ENCODE results near the gene REM2.

Gene REM2

DNA sequence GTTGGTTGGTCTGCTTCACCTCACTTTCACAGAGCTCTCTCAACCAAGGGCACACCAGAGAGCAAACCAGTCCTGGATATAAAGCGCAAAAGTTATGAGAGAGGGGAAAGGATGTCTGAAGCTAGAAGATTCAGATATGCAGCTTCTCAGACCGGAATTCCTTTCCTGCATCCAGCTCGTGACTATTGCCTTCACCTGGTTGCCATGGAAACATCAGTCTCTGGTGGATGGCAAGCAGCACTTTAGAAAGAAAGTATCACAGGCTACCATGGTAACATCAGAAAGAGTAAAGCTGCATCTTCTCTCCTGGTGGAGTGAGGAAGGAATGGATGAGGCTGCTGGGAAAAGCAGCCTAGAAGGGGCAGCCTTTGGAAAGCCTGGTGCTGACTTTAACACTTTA lies 13.7 kb downstream of the REM2 start:
- no peaks in the 10 kb centered on the region for H3F3A ChIP-seq (ENCODE audit: insufficient read depth, low read length)
- TF ChIP-seq, protein P1, sequence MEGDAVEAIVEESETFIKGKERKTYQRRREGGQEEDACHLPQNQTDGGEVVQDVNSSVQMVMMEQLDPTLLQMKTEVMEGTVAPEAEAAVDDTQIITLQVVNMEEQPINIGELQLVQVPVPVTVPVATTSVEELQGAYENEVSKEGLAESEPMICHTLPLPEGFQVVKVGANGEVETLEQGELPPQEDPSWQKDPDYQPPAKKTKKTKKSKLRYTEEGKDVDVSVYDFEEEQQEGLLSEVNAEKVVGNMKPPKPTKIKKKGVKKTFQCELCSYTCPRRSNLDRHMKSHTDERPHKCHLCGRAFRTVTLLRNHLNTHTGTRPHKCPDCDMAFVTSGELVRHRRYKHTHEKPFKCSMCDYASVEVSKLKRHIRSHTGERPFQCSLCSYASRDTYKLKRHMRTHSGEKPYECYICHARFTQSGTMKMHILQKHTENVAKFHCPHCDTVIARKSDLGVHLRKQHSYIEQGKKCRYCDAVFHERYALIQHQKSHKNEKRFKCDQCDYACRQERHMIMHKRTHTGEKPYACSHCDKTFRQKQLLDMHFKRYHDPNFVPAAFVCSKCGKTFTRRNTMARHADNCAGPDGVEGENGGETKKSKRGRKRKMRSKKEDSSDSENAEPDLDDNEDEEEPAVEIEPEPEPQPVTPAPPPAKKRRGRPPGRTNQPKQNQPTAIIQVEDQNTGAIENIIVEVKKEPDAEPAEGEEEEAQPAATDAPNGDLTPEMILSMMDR (IDR thresholded peaks at IDR 0.05; ENCODE audit: low read length): no peak
- TF ChIP-seq EZH2phosphoT487 (IDR thresholded peaks at IDR 0.05; ENCODE audit: low read length) (no peak), EZH2 (optimal IDR thresholded peaks at IDR 0.05; ENCODE audit: low read depth, low read length) (no peak)
- H3K4me2 ChIP-seq (ENCODE audit: low read depth, low read length): no peak overlapping the region
- H3K27me3 ChIP-seq (replicated peaks; ENCODE audit: insufficient read depth, low read length): no peaks in the 10 kb centered on the region
- H3K36me3 ChIP-seq (replicated peaks; ENCODE audit: insufficient read depth, low read length): no peaks in the 10 kb centered on the region
- no peaks in the 10 kb centered on the region for H3K9me2 ChIP-seq (replicated peaks; ENCODE audit: insufficient read depth, low read length)
- H3K4me3 ChIP-seq (ENCODE audit: low read length): no peak overlapping the region
- no peaks in the 10 kb centered on the region for H3K79me2 ChIP-seq (ENCODE audit: low read length)
- H3K9me3 ChIP-seq (replicated peaks; ENCODE audit: insufficient read depth, low read length): no peaks in the 10 kb centered on the region
- H4K20me1 ChIP-seq (ENCODE audit: insufficient read depth, low read length): no peaks in the 10 kb centered on the region
- no peak overlapping the region for H3K9ac ChIP-seq (ENCODE audit: low read length)
- no peak overlapping the region for H2AFZ ChIP-seq (ENCODE audit: low read length)
- no peak for DNase-seq
- H3K4me1 ChIP-seq (ENCODE audit: low read length): no peaks in the 10 kb centered on the region
- no peak overlapping the region for H3K27ac ChIP-seq (ENCODE audit: low read length)

DNA sequence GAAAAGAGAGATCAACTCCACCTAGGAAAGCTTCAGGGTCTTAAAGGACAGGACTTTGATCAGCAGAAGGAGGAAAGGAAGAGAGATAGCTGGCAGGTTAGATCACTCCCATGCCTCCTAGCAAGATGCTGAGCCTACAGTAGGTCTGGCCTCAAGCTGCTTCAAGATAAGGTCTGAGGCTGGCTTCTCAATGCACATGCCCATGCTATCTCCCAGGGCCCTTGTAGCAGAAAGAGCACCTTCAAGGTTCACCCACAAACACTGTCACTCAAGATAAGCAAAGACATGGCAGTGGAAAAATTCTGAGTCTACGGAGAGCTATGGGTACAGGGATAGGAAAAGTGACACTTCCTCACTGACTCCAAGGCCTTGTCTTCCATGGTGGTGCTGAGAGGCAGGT lies 14.3 kb downstream of the REM2 start:
- no peak overlapping the region for H3K4me2 ChIP-seq (ENCODE audit: low read depth, low read length)
- no peak overlapping the region for H2AFZ ChIP-seq (ENCODE audit: low read length)
- H3F3A ChIP-seq (ENCODE audit: insufficient read depth, low read length): no peaks in the 10 kb centered on the region
- no peak overlapping the region for H3K27ac ChIP-seq (ENCODE audit: low read length)
- no peak for DNase-seq
- H3K9ac ChIP-seq (ENCODE audit: low read length): no peak overlapping the region
- H3K36me3 ChIP-seq (replicated peaks; ENCODE audit: insufficient read depth, low read length): no peaks in the 10 kb centered on the region
- H3K9me3 ChIP-seq (replicated peaks; ENCODE audit: insufficient read depth, low read length): no peaks in the 10 kb centered on the region
- H3K9me2 ChIP-seq (replicated peaks; ENCODE audit: insufficient read depth, low read length): no peaks in the 10 kb centered on the region
- no peak for TF ChIP-seq EZH2phosphoT487 (IDR thresholded peaks at IDR 0.05; ENCODE audit: low read length)
- TF ChIP-seq EZH2 (optimal IDR thresholded peaks at IDR 0.05; ENCODE audit: low read depth, low read length): no peak
- TF ChIP-seq, protein P1 (IDR thresholded peaks at IDR 0.05; ENCODE audit: low read length): no peak
- H3K27me3 ChIP-seq (replicated peaks; ENCODE audit: insufficient read depth, low read length): no peaks in the 10 kb centered on the region
- no peaks in the 10 kb centered on the region for H3K79me2 ChIP-seq (ENCODE audit: low read length)
- no peaks in the 10 kb centered on the region for H4K20me1 ChIP-seq (ENCODE audit: insufficient read depth, low read length)
- no peak overlapping the region for H3K4me3 ChIP-seq (ENCODE audit: low read length)
- H3K4me1 ChIP-seq (ENCODE audit: low read length): no peaks in the 10 kb centered on the region

DNA sequence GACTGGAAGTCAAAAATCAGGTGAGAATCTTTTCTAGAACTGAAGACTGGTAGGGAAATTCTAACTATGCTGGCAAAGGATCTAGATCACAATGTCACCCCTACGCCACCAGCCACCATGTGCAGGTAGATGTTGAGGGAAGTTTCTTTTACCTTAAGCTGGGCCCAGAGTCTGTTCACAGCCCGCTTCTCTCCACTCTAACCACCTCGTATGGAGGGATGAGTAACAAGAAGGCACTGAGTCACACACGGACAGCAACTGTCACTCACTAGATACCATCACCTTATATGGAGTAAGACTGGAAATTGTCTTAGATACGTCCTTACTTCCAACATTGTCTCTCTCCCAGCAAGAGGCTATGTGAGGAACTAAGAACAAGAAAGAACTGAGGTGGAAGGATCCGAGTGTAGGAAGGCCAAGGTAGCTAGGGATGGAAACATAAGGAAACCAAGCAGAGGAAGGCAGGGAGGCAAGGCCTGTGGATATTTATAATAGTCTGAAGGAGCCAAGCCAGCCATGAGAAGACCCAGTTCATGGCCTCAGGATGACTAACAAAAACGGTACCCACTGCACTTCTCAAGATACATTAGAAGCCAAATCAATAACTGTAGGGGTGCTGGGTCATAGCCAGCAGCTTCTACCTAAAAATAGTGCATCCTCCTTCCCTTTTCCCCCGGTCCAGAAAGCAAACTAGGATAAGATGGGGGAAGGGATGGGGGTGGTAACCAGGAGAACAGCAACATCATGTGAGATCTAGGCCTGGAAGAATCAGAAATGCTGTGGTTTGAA lies 15.5 kb downstream of the REM2 start:
- no peak overlapping the region for H2AFZ ChIP-seq (ENCODE audit: low read length)
- no peaks in the 10 kb centered on the region for H3K9me3 ChIP-seq (replicated peaks; ENCODE audit: insufficient read depth, low read length)
- TF ChIP-seq EZH2 (optimal IDR thresholded peaks at IDR 0.05; ENCODE audit: low read depth, low read length): no peak
- H3F3A ChIP-seq (ENCODE audit: insufficient read depth, low read length): no peaks in the 10 kb centered on the region
- no peak for DNase-seq
- no peaks in the 10 kb centered on the region for H3K36me3 ChIP-seq (replicated peaks; ENCODE audit: insufficient read depth, low read length)
- no peaks in the 10 kb centered on the region for H3K79me2 ChIP-seq (ENCODE audit: low read length)
- H3K27ac ChIP-seq (ENCODE audit: low read length): no peak overlapping the region
- H3K9ac ChIP-seq (ENCODE audit: low read length): no peak overlapping the region
- H3K4me3 ChIP-seq (ENCODE audit: low read length): no peak overlapping the region
- no peaks in the 10 kb centered on the region for H3K4me1 ChIP-seq (ENCODE audit: low read length)
- H3K27me3 ChIP-seq (replicated peaks; ENCODE audit: insufficient read depth, low read length): no peaks in the 10 kb centered on the region
- no peak overlapping the region for H3K4me2 ChIP-seq (ENCODE audit: low read depth, low read length)
- no peaks in the 10 kb centered on the region for H4K20me1 ChIP-seq (ENCODE audit: insufficient read depth, low read length)
- no peaks in the 10 kb centered on the region for H3K9me2 ChIP-seq (replicated peaks; ENCODE audit: insufficient read depth, low read length)
